ENCODE data around the gene STPG1.

The STPG1 gene

DNA sequence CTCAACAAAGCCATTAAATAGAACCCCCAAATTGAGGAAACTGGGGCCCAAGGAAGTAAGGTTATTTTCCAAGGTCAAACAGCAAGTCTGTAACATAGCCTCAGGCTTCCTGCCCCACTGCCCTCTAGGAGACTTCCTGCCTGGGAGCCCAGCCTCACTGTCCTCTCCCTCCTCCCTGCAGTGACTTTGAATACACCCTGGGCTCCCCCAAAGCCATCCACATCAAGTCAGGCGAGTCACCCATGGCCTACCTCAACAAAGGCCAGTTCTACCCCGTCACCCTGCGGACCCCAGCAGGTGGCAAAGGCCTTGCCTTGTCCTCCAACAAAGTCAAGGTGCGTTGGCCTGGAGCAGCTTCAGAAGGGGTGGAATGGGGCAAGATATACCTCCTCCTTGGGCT, 76.1 kb downstream of the STPG1 start:
- DNase-seq, result no peak

DNA sequence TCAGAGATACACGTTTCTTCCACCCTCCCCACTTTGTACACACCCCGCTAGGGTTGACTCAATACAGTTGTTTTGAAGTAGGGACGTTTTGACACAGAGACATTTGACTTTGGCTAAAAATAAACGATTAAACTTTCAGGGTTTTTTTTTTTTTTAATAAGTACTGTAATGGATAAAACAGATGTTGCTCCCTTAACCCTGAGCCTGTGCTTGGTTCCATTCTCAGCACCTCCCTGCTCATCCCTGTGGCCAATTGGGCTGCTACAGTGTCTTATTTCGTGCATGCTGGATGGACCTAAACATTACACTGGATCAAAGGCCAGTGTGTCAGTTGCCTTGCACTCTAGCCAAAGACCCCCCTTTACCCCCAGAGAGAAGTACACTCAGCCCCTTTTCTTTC, 77.5 kb downstream of the STPG1 start:
- DNase-seq, result no peak

DNA sequence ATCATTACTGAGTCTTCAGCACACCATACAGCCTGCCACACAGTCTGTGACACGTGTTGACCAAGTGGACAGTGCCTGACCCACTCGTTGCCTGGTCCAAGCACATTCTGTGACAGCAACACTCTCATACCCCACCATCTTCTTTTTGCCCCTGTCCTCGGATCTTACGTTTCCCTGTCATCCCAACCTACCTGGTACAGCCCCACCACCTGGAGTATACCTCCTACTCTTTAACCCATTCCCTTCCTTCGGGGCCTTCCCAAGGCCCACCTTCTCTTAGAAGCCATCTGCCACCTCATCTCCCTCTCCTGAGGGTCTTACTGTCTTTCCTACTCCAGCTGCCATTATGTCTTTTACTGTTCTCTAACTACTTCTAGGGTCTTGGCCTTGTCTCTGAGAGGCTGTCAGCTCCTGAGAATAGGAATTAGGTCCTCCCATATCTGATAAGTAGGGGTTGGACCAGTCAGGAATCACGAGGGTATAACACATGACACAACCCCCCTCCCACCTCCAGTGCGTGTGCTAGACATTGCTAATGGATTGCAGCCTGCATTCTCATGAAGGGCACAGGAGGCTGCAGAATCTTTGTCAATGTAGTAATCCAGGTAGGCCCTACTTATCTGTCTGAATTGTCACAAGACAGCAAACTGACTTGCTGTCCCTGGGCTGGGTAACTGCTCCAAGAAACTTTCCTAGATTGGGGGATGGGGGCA, 81.5 kb downstream of the STPG1 start:
- no peak for DNase-seq

DNA sequence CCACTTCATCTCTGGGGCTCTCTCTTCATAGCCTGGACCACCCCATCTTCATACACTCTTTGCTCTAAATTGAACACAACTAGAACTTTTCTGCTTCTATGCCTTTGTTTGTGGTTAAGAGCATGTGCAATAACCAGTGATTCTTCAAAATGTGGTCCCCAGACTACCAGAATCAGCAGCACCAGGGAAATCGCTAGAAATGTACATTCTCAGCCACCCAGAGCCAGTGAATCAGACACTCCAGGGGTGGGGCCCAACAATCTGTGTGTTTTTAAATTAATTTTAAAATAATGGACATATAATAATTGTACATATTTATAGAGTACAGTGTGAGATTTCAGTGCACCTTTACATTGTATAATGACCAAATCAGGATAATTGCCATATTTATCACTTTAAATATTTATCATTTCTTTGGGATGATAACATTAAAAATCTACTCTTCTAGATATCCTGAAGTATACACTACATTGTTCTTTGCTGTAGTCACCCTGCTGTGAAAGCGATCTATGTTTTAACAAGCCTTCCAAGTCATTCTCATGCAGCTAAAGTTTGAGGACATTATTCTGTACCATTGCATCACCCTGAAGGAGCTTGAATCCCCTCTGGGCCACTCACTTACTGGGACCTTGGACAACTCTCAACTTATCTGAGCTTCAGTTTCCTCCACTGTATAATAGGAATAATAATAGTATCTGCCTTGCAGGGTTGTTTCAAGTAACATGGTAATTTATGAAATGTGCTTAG, 83.6 kb downstream of the STPG1 start:
- no peak for DNase-seq

DNA sequence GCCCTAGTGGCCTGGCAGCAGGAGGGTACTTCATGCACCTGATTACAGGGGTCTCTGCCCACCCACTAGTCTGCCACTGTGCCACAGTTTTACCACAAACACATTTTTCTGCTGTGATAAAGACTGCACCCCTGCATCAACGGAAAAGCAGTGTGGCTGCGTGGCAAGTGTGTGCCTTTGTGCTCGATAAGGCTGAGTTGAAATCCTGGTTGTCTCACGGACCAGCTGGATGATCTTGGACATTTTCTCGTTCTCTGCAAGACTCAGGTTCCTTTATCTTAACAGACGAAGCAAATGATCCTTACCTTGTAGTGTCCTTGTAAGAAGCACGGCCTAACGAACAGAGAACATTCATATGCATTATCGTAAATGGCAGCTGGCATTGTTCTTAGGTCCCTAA, 84.3 kb downstream of the STPG1 start:
- DNase-seq, result no peak

DNA sequence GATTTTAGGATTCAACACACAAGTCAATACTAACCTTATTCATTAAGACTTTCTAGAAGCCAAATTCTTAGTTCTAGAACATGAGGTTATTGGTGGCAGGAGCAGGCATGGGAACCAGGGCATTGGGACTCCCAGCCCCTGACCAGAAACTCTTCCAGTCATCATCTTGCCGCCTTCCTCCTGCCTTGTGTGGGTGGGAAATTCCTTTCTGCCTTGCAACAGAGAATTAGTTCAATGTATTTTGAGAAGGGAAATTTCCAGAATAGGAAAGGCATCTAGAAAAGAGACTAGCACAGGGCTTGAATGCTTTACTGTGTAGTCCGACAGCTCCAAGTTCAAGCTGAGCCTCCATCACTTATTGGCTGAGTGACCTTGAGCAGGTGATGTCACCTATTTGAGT, 85.7 kb downstream of the STPG1 start:
- no peak for DNase-seq

DNA sequence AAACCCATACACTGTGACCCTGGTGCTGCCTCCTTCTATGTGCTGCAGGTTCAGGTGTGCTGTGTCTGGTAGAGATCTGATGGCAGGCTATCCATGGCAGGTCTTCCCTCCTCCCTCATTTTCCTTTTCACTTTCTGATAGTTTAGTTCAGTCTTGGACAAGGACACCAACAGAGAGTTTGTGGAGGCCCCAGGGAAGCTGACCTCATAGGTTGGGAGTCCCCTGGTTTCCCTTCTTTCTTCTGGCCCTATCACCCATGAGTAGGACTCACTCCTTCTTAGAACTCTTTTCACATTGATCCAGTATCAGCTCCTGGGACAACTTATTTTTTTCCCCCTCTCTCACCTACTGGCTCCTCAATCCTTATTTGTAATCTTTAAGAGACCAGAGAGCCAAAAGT, 86.1 kb downstream of the STPG1 start:
- DNase-seq, result no peak

DNA sequence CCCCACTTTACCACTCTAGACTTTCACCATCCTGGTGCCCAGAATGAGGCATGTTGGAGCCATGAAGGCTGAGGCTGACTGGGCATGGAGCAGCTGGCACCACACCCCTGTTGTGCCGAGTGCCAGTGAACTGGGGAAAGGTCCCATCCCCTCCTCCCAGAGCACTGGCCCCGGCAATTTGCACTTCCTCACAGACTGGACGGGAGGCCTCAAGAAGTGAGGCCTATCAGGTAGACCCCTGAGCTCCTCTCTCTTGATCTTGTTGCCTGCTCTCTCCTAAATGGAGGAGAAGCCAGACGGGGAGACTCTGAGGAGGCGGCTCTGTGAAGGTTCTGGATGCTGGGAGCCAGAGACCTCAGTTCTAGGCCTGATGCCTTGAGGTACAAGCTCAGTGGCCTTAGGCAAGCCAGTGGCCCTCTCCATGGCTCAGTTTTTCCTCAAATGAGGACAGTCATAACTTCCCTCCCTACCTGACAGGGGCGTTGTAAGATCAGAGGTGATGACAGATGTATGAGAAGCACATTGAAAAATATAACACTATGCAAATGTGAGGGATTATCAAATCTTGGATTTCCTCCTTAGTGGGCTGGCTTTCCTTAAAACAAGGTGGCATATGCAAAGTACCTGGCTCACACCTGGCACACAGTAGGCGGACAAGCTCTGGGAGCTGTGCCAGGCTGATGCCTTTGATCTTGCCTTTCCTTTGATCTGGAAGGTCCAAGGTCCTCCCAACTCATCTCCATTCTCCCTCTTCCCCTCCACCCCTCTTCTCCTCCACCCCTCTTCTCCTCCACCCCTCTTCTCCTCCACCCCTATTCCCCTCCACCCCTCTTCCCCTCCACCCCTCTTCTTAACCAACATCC, 87.8 kb downstream of the STPG1 start:
- no peak for DNase-seq

DNA sequence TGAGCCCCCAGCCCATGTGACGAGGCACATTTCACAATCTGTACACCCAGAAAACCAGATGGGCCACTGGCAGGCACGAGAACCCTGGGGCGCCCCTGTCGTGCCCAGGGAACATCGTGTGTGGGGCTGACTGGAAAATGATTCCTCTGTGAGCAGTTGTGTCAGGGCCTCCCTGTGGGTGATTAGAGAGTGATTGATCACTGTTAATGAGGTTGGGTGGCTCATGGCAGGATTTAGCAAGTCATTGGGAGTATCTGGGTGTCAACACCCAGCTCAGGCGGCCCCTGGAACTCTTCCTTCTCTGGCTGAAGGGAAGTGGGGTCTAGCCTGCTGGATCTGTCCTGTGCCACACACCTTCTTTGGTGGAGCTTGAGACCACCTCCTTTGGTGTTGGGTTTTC, 88.7 kb downstream of the STPG1 start:
- no peak for DNase-seq

DNA sequence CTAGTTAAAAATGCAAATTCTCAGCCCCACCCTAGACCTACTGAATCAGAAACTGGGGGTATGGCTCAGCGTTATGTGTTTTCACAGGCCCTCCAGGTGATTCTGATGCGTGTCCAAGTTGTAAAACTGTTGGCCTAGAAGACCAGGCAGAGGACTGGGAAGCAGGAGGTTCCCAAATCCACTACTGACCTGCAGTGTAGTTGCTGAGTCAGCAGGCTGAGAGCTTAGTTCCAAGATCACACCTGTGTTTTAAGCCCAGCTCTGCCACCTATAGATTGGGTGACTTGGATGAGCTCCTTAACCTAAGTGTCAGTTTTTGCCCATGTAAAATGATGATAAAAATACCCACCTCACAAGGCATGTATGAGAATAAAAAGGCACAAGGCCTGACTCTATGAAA, 90.3 kb downstream of the STPG1 start:
- no peak for DNase-seq

DNA sequence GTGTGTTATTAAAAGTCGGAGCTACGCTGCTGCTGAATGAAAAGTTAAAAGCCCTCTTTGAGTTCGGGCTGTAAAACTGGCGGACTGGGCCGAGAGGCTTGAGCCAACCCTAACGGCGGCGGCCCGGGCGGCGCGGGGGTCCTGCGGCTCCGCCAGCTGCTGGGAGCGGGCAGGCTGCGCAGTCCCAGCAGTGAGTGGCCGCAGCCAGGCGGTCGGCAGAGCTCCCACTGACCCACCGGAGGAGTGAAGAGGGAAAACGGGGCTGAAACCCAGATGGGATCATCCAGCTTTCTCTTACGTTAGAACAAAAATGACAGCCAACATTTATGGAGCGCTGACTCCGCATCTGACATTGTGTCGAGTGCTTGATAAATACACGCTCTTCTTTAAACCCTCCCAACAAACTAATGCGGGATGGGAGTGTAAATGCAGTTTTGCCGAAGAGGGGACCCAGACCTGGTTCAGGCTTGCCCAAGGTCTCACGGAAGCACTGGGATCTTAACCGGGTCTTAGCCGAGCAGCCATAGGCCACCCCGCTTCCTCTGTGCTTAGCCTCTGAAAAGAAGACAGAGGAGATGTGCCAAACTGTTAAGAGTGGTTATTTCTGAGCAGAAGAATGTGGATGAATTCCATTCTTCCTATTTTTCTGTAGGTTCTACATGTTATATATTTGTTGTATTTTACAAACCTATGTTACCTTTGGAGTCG, 91.0 kb downstream of the STPG1 start:
- DNase-seq, result no peak

DNA sequence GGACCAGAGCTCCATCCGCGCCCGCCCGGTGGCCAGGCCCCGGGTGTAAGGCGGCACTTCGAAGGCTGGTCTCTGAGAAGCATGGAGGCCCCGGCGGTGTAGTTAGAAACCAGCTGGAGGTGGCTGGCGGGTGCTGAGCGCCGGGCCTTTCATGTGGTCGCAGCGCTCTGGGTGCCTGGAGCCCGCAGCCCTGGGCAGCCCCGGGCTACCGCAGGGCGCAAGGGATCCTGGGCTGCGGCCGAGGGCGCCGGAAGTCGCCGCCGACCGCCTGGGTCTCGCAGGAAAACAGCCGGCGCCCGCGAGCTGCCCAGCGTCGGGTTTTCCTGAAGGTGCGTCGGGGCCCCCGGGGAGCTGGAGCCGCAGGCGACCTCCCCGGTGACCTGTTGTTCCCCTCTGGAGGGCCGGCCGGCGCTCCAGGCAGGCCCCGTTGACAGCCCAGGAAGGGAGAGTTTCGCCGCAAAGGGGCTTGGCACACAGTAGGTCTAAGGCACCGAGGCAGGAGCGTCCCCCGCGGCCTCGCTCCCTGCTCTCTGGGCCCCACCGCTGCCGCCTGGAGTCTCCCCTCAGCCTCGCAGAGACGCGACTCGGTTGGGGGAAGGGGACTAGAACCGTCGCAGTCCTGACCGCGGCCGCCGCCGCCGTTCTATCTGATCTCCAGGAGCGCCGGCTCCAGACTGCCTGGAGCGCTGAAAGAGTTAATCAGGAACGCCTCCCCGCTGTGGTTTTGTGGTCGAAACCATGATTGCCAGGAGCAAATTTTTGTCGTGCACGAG, 91.7 kb downstream of the STPG1 start:
- no peak for DNase-seq

DNA sequence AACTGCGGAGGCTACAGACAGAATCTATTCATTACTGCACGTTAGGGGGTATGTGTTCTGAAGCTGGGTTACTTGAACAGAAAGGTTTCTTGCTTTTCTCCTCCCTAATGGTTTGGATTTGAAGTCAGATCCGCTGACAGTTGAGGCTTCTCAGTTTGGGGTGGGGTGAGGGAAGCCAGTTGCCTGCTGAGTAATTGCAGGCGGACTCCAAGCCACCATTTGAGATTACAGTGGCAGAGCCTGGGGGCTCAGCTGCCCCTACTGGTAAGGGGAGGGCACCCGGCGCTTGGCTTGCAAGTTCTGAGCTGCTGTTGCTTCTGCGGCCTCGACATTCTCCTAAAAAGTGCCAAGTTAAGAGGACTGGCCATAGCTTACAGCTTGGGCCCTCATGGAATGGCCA, 92.5 kb downstream of the STPG1 start:
- DNase-seq, result no peak

DNA sequence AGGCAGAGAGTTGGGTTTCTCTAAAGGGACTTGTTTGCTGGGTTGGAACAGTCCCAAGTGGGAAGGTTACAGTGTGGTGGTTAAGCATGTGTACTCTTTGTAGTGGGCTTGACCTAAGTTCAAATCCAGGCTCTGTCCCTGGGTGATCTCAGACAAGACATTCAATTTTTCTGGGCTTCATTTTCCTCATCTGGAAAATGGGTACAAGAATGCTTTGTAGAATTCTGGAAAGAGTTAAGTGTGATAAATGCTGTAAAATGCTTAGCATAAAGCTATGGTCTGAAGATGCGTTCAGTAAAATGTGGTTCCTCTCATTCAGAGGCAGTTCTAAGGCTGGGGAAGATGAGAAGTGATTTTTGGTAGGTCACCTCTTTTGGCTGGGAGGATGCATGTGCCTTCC, 93.6 kb downstream of the STPG1 start:
- no peak for DNase-seq

DNA sequence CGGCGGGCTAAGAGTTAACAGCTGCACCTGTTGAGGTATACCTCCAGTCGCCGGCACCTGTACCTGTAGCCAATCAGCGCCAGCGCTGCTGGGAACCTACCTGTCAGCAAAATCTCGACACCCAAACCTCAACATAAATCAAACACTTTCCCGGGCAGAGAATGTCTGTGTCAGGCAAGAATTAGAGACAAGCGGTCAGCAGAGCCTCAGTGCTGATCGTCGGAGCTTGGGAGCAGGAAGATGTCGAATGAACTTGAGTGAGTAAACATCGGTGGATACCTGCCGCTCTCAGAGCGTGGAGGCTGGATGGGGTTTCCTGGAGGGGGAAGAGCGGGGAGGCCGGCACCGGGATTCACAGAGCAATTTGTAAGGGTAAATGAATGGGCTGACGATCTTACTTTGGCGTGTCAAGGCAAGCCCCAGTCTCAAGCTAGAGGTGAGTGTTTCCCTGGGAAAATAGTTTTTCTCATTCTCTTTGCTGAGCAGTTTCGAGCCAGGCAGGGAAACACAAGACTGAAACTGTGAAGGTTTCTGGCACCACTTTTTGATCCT, 94.2 kb downstream of the STPG1 start, which contains the start of gene GRHL3:
Gene GRHL3 (plus strand): TSS at position 46 of the 552 bp plus-strand sequence. CDS start 195 bp downstream, at position 241.
- DNase-seq, result no peak

DNA sequence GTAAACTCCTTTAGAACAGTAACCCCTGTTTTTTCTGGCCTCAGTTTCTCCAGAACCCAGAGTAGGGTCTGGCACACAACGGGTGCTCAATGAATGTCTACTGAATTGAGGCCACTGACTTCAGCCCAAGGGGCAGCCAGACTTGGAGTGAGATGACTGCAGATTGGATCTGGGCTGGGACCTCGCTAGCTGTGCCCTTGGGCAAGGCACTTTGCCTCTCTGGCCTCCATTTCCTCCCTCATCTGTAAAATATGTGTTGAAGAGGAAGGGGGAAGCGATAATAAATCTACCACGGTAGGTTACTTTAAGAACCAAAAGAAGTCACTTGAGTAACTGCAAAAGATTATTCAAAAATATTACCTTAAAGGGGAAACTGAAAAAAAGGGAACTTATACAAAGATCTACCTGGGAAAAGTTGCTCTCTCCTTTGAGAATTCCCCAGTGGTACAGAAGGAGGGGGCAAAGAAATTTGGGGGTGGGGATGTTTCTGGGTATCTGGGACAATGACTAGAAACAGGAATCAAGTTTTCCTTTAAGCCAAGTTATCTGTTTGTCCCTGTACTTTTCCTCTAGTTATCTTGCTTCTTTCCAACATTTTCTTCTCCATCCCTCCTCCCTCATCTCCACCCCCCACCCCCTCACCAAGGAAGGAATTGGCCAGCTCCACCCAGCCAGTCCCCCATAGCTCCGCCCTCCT, 94.8 kb downstream of the STPG1 start:
- no peak for DNase-seq

DNA sequence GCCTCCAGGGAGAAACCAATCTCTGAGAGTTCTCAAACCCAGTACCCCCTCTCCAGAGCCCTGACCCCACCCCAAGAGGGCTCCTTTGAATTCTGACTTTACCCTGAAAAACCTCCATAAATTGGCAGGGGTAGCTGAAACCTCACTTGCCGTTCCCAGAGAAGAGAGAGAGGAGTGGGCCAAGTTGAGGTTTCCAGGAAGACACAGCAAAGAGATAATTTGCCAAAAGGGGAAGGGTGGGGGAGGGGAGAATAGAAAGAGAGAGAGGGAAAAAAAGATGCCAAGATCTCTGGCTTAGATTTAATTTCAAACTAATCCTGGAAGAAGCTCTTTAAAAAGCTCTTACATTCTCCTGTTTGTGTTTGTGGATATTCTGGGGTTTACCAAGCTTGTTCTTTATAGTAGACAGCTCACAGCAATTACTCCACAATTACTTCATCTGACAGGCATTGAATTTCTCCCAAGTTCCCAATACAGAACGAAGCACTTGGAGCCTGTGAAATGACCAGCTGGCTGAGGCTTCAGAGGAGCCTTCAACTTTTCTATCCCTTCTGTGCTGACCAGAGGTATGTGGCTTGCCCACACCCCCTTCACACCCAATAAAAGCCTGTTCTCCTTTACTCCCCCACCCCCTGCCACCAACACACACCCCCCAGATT, 95.5 kb downstream of the STPG1 start:
- DNase-seq, result no peak

DNA sequence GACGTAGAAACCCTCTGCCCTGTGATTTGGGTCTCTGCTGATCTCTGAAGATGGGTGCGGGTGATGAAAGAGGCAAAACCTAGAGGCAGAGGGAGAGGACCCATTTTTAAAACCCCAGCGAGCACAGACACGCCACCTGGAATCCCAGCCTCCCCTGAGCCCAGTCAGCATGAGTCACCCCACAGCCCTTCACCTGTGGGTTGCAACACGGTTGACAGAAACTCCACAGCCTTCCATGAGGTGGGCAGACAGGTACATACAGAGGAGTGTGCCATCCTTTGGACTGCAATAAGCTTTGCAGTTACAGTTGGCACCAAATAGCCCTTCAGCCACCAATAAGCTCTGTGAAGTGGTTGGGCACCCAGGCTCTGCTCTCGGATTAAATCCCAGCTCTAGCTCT, 96.5 kb downstream of the STPG1 start:
- no peak for DNase-seq

DNA sequence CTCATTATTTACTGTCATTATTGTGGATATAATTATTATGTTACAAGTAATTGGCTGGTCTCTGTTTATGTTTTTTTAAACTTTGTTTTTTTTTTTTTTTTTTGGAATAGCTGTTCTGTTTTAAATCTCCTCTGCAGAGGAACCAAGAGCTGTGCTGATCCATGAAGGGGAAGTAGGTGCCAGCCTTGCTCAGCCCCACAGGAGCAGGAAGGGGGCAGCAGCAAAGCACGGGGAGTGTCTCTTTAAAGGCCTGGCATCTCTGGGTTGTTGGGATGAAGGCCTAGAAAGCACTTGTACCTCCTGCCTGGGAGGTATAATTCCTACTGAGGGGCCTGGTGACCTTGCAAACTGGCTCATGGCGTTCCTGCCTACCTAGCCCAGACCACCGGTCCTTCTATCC, 96.9 kb downstream of the STPG1 start:
- no peak for DNase-seq

DNA sequence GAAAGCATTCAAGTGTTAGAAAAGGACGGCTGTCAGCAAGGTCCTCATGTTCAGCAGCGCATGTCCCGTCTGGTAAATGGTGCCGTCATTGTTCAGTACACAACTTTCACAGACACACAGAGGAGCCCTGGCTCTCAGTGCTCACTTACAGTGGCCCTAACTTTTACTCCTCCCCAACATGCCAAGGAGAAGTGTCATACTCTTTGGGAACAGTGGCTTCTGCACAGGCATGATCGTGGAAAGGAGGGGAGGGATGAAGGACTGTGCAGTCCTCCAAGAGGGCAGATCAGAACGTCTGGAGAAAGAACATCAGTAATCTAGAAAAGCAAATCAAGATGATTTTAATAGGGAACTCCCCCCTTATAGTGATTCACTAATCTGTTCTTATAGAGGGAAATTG, 98.2 kb downstream of the STPG1 start:
- DNase-seq, result no peak

DNA sequence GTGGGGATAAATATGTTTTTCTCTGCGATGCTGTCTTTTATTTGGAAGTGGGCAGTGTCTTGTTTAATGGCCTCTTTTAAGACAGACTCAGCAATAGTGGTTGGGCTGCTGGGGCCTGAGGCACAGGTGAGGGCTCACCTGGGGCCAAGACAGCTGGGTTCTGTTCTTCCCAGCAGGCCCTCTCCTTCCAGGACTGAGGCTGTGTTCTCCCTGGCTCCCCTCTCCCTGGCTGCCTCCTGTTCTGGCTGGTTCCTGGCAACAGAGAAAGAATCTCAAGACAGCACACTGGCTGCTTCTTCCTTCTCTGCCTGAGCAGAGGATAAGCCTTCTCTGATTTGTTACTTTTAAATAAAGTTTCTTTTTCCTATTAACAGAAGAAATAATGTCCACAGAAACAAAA, 101.8 kb downstream of the STPG1 start:
- no peak for DNase-seq
